Progenitor cell of endocrine pancreas (in vitro differentiated cells): ENCODE results near the gene RPRML. TPM values are rescaled to one million over a fixed set of nuclear protein-coding genes. Genes with fewer than 3 reads are reported as not detected.
"Not testable (repeated sequence)": the region's sequence is repeated elsewhere in the genome, so short reads cannot be mapped to it uniquely, and the experiment has no call there.

Experiments used
- DNase-seq: peaks from one replicate; pipeline ENCODE4 v3.0.0; 2021; ENCODE audit warnings: low spot score; ENCODE audit not compliant: unreplicated experiment
- H3K27ac Mint-ChIP-seq: 2 replicates; pipeline ENCODE4 v1.8.0; 2021; ENCODE audit warnings: mild to moderate bottlenecking, moderate library complexity, mixed read lengths
- H3K27me3 Mint-ChIP-seq: 2 replicates; pipeline ENCODE4 v1.8.0; 2021; ENCODE audit warnings: mixed read lengths
- H3K36me3 Mint-ChIP-seq: 2 replicates; pipeline ENCODE4 v1.8.0; 2022; ENCODE audit warnings: mixed read lengths; ENCODE audit not compliant: insufficient read depth
- H3K4me1 Mint-ChIP-seq: 2 replicates; pipeline ENCODE4 v1.8.0; 2021; ENCODE audit warnings: low read depth, mixed read lengths
- H3K4me3 Mint-ChIP-seq: 2 replicates; pipeline ENCODE4 v1.8.0; 2021; ENCODE audit warnings: low read depth, mild to moderate bottlenecking, moderate library complexity, mixed read lengths
- H3K9me3 Mint-ChIP-seq: 2 replicates; pipeline ENCODE4 v1.8.0; 2021; ENCODE audit warnings: low read depth, mixed read lengths
- total RNA-seq: library from RNA; stranded (reverse); gene quantifications from 2 replicates; pipeline ENCODE4 v1.2.1, GENCODE V29; 2021
- TF ChIP-seq, protein P1 (sequence below): fragments of 200-600 bp; sonication (generic); IDR thresholded peaks from one replicate; pipeline ENCODE4 v1.5.0; 2021; ENCODE audit warnings: antibody characterized with exemption, mild to moderate bottlenecking; ENCODE audit not compliant: unreplicated experiment

The RPRML gene
- total RNA-seq, 1 donor from 2014 or later: not detected

DNA sequence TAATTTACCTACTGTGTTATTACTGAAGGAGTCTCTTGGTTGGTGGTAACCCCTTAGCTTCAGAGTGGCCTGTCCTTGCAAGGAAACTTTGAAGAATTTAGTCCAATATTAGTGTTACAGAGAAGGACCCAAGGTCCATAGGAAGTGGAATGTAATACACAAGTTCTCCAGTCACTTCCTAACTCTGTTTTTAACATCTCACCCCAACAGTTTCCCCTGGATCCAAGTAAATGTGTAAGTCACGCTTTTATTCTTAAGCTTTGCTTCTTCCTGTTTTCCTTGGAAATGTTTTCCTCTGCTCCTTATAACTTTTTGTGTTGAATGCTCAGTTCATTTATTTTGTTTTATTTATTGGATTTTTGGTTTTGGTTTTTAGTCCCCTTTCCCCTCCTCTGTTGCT is 25.9 kb upstream of the RPRML start:
- Mint-ChIP-seq H3K4me1 (no peaks in the 10 kb centered on the region), H3K27ac (no peak overlapping the region), H3K27me3 (no peaks in the 10 kb centered on the region), H3K36me3 (no peaks in the 10 kb centered on the region), H3K4me3 (no peak overlapping the region), H3K9me3 (no peaks in the 10 kb centered on the region)
- TF ChIP-seq, protein P1, sequence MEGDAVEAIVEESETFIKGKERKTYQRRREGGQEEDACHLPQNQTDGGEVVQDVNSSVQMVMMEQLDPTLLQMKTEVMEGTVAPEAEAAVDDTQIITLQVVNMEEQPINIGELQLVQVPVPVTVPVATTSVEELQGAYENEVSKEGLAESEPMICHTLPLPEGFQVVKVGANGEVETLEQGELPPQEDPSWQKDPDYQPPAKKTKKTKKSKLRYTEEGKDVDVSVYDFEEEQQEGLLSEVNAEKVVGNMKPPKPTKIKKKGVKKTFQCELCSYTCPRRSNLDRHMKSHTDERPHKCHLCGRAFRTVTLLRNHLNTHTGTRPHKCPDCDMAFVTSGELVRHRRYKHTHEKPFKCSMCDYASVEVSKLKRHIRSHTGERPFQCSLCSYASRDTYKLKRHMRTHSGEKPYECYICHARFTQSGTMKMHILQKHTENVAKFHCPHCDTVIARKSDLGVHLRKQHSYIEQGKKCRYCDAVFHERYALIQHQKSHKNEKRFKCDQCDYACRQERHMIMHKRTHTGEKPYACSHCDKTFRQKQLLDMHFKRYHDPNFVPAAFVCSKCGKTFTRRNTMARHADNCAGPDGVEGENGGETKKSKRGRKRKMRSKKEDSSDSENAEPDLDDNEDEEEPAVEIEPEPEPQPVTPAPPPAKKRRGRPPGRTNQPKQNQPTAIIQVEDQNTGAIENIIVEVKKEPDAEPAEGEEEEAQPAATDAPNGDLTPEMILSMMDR: no peak
- no peak for DNase-seq

DNA sequence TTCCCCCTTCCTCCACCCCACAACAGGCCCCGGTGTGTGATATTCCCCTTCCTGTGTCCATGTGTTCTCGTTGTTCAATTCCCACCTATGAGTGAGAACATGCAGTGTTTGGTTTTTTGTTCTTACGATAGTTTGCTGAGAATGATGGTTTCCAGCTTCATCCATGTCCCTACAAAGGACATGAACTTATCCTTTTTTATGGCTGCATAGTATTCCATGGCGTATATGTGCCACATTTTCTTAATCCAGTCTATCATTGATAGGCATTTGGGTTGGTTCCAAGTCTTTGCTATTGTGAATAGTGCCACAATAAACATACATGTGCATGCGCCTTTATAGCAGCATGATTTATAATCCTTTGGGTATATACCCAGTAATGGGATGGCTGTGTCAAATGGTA is 24.8 kb upstream of the RPRML start:
- not testable (repeated sequence) for H3K27ac Mint-ChIP-seq, H3K4me1 Mint-ChIP-seq, H3K36me3 Mint-ChIP-seq, H3K4me3 Mint-ChIP-seq, H3K27me3 Mint-ChIP-seq, H3K9me3 Mint-ChIP-seq, DNase-seq

DNA sequence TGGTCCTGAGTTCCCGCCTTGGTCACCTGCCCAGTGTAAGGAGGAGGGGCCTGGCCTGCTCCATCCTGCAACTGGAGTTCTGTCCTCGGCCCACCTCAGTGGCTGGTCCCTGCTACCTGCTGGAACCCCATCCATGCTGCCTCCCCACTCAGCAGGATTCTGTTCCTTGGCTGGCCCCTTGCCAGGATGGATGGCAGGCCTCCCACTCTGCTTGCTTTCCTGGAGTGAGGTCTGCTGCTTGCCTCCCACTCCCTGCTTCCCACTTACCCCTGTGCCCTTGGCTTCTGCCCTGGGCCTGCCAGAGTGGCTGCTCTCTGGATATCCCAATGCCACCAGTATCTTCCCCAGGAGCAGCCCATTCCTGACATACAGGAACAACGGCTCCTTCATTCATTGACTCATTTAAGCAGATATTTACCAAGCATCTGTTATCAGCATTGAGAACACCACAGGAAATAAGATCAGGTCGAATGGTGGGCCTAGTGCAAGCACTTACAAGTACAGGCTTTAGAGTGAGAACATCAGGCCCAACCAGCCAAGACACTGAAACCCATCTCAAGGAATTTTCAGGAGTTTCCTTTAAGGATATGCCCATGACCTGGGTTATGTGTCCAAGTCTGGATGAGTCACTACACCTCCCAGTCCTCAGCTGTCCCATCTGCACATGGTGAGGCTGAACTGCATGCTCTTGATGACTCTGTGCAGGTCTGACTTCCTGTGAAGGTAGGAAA is 17.0 kb upstream of the RPRML start:
- TF ChIP-seq, protein P1: no peak
- no peaks in the 10 kb centered on the region for H3K36me3 Mint-ChIP-seq
- no peak for DNase-seq
- no peaks in the 10 kb centered on the region for H3K9me3 Mint-ChIP-seq
- no peak overlapping the region for H3K4me3 Mint-ChIP-seq
- no peaks in the 10 kb centered on the region for H3K27me3 Mint-ChIP-seq
- H3K27ac Mint-ChIP-seq: no peak overlapping the region
- H3K4me1 Mint-ChIP-seq: no peaks in the 10 kb centered on the region

DNA sequence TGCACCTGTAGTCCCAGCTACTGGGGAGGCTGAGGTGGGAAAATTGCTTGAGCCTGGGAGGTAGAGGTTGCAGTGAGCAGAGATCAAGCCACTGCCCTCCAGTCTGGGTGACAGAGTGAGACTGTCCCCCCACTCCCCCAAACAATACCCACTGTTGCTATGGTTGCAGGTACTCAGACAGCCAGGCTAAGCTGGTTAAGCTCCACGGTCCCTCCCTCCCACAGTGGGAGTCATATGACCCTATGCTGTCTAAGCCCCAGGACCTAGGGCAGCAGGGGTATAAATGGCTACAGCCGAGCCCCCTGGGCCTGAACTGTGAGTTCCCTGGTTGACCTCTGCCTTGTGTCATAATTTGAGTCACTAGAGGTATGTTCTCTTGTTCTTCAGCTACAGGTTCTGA is 15.9 kb upstream of the RPRML start:
- Mint-ChIP-seq H3K9me3 (no peaks in the 10 kb centered on the region), H3K27ac (no peak overlapping the region), H3K27me3 (peaks cover 5% of the 10 kb centered on the region), H3K36me3 (no peaks in the 10 kb centered on the region), H3K4me1 (no peaks in the 10 kb centered on the region), H3K4me3 (no peak overlapping the region)
- DNase-seq: no peak
- TF ChIP-seq, protein P1: no peak

DNA sequence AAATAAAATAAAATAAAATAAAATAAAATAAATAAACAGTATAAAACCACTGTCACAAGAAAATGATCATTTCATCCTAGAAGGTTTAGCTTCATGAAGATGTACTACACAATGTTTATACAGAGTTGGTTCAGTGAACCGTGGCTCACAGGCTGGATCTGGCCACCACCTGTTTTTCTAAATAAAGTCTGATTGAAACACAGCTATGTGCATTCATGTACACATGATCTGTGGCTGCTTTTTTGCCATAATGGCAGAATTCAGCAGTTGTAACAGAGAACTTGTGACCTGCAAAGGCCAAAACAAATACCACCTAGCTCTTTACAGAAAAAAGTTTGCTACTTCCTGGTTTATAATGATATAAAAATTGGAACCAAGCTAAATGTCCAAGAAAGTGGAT is 12.6 kb upstream of the RPRML start:
- H3K4me3 Mint-ChIP-seq: no peak overlapping the region
- no peaks in the 10 kb centered on the region for H3K4me1 Mint-ChIP-seq
- H3K9me3 Mint-ChIP-seq: no peaks in the 10 kb centered on the region

More for the DNA sequence above, 12.6 kb upstream of the RPRML start:
- no peak for DNase-seq
- H3K36me3 Mint-ChIP-seq: no peaks in the 10 kb centered on the region
- no peak overlapping the region for H3K27ac Mint-ChIP-seq
- TF ChIP-seq, protein P1: no peak
- H3K27me3 Mint-ChIP-seq: peaks cover 23% of the 10 kb centered on the region
